ENCODE measurements around the gene UBASH3A. TPM values are rescaled to one million over a fixed set of nuclear protein-coding genes. Genes with fewer than 3 reads are reported as not detected.

UBASH3A gene
- total RNA-seq, 1 donor from 2014 or later, result not detected

DNA sequence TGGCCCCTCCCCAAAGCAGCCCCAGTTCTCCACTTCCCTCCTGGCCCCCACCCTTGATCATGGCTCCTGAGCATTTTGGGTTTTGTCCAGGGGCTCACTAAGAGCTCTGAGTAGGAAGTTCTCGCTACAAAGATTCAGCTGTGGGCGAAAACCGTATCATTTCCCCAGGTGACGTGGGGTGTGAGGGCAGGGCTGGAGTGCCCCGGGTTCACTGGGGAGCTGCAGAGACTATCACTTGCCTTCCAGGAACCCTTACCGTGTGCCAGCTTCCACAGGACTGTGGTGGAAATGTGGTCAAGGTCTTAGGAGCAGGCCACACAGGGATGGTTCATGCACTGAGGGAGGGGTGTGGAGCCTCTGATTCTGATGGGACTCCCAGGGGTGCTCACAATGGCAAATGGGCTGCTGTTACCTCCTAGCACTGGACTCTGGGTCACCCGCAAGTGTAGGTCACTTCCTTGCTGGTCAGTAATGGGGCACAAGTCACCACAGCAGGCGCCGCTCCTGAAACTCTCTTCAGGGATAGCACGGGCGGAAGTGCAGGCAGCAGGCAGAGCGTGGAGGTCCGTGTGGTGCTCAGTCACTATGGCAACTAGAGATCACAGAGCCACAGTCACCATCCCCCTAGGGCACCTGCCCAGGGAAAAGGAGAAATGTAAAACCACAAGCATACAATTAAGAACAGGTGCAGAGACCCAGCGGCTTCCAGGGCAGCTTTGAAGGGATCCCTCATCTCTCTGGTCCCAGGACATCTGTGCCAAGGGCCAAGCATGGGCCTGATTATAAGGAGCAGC lies 56.9 kb downstream of the UBASH3A start:
- H3K36me3 Mint-ChIP-seq (ENCODE audit: unreplicated experiment), result no peaks in the 10 kb centered on the region
- peaks cover 6% of the 10 kb centered on the region for H3K9me3 Mint-ChIP-seq (ENCODE audit: unreplicated experiment)
- no peak for DNase-seq
- TF ChIP-seq, protein P1, sequence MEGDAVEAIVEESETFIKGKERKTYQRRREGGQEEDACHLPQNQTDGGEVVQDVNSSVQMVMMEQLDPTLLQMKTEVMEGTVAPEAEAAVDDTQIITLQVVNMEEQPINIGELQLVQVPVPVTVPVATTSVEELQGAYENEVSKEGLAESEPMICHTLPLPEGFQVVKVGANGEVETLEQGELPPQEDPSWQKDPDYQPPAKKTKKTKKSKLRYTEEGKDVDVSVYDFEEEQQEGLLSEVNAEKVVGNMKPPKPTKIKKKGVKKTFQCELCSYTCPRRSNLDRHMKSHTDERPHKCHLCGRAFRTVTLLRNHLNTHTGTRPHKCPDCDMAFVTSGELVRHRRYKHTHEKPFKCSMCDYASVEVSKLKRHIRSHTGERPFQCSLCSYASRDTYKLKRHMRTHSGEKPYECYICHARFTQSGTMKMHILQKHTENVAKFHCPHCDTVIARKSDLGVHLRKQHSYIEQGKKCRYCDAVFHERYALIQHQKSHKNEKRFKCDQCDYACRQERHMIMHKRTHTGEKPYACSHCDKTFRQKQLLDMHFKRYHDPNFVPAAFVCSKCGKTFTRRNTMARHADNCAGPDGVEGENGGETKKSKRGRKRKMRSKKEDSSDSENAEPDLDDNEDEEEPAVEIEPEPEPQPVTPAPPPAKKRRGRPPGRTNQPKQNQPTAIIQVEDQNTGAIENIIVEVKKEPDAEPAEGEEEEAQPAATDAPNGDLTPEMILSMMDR (IDR thresholded peaks at IDR 0.05; ENCODE audit: partially characterized antibody, unreplicated experiment), result no peak
- no peak overlapping the region for H3K27ac Mint-ChIP-seq (ENCODE audit: unreplicated experiment)
- peaks cover 2% of the 10 kb centered on the region for H3K27me3 Mint-ChIP-seq (ENCODE audit: unreplicated experiment)
- H3K4me3 Mint-ChIP-seq (ENCODE audit: unreplicated experiment), result no peak overlapping the region
- H3K4me1 Mint-ChIP-seq (ENCODE audit: low read depth, unreplicated experiment), result peaks cover 9% of the 10 kb centered on the region

DNA sequence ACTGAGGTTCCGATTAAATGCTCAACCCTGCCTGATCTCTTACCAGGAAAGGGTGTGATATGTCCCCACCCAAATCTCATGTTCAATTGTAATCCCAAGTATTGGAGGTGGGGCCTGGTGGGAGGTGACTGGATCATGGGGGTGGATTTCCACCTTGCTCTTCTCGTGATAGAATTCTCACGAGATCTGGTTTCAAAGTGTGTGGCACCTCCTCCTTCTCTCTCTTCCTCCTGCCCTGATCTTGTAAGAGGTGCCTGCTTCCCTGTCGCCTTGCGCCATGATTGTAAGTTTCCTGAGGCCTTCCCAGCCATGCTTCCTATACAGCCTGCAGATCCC lies 57.5 kb downstream of the UBASH3A start:
- Mint-ChIP-seq H3K4me1 (ENCODE audit: low read depth, unreplicated experiment) (peaks cover 9% of the 10 kb centered on the region), H3K27me3 (ENCODE audit: unreplicated experiment) (peaks cover 2% of the 10 kb centered on the region), H3K9me3 (ENCODE audit: unreplicated experiment) (peaks cover 6% of the 10 kb centered on the region), H3K27ac (ENCODE audit: unreplicated experiment) (no peak overlapping the region), H3K4me3 (ENCODE audit: unreplicated experiment) (no peak overlapping the region), H3K36me3 (ENCODE audit: unreplicated experiment) (no peaks in the 10 kb centered on the region)
- DNase-seq, result no peak
- TF ChIP-seq, protein P1 (IDR thresholded peaks at IDR 0.05; ENCODE audit: partially characterized antibody, unreplicated experiment), result no peak

DNA sequence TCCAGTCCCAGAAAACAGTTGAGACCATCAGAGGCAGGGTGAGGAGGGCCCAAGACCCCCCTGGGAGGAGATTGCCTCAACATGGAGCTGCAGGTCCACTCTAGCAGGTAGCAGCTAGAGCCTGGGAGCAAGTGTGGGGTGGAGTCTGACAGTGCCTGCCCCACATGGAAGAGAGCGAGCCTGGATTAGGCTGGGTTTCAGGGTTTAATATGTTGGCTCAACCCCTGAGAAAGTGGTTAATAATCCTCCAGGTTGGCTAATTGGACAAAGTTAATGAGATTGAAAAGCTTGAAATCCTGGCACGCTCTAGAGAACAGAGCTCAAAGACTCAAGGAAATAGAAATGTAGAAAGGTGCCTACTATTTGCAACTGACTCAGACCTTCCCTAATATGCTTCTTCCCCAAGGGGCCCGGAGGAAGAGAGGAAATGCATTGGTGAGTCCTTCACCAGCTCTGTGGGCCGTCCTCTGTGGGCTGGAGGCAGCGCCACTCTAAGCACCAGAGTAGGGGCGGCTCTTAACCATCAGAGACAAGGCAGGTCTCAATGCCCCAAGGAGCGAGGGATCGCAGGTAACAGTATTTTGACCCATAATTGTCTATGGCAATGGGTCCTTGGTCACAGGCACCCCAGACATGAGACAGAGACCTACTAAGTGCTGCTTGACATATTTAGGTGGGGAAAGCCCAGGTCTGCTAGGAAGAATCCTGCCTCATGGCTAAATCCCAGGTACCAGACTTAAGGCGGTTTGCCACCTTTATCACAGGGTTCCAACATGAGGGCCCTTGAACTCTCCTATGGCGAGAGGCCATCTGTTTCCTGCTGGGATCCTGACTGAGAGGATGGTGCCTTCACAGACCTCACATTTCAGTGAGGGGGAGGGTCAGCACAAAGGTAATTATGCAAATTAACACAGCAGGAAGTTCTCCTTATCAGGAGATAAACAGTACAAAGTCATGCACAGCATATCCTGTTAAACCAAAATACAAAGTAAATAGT lies 58.5 kb downstream of the UBASH3A start:
- Mint-ChIP-seq H3K9me3 (ENCODE audit: unreplicated experiment) (peaks cover 8% of the 10 kb centered on the region), H3K36me3 (ENCODE audit: unreplicated experiment) (no peaks in the 10 kb centered on the region), H3K27ac (ENCODE audit: unreplicated experiment) (no peak overlapping the region), H3K27me3 (ENCODE audit: unreplicated experiment) (peaks cover under 1% of the 10 kb centered on the region), H3K4me1 (ENCODE audit: low read depth, unreplicated experiment) (peaks cover 9% of the 10 kb centered on the region), H3K4me3 (ENCODE audit: unreplicated experiment) (no peak overlapping the region)
- TF ChIP-seq, protein P1 (IDR thresholded peaks at IDR 0.05; ENCODE audit: partially characterized antibody, unreplicated experiment), result no peak
- no peak for DNase-seq

DNA sequence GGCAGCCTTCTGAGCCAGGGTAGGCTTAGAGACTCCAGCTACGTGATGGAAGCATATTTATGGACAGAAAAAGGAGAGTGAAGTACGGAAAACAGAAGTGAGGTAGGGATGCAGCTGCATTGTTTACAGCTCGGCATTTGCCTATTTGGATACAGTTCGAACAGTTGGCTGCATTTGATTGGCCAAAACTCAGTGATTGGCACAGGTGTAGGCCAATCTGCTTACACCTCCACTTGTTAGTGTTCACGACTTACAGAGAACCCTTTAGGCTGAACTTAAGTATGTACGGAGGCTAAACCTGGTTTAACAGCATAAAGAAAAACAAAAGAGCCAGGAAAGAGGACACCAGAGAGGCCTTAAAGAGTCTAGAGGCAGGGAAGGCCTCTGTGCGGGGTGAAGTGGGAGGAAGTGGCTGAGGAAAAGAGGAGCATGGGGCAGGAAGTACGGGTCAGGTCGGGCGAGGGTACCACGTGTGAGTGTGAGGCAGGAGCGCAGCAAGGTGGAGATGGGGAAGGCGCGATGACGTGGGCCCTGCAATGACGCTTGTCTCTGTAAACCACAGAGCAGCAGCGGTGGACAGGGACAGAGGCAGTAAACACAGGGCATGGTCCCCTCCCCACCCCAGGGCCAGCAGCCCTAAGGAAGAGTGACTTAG lies 60.3 kb downstream of the UBASH3A start:
- DNase-seq, result no peak
- H3K36me3 Mint-ChIP-seq (ENCODE audit: unreplicated experiment), result no peaks in the 10 kb centered on the region
- peak overlapping the region; percentile 23 for H3K27ac Mint-ChIP-seq (ENCODE audit: unreplicated experiment)
- peaks cover 7% of the 10 kb centered on the region for H3K9me3 Mint-ChIP-seq (ENCODE audit: unreplicated experiment)
- no peak overlapping the region for H3K4me3 Mint-ChIP-seq (ENCODE audit: unreplicated experiment)
- no peaks in the 10 kb centered on the region for H3K27me3 Mint-ChIP-seq (ENCODE audit: unreplicated experiment)
- TF ChIP-seq, protein P1 (IDR thresholded peaks at IDR 0.05; ENCODE audit: partially characterized antibody, unreplicated experiment), result no peak
- peaks cover 12% of the 10 kb centered on the region for H3K4me1 Mint-ChIP-seq (ENCODE audit: low read depth, unreplicated experiment)
